Activated T-helper 1 cell treated with anti-CD3 and anti-CD28 coated beads, Interleukin-2, amount 50 U/mL, for 16 hours (primary cell): ENCODE data around the gene OLFML1.

Source experiments
- DNase-seq, 2 donors: peaks; one replicate each; pipeline ENCODE4 v3.0.0-alpha.2; 2020; ENCODE audit warnings: low read depth in 1 of 2, low spot score in 1 of 2

The OLFML1 gene

GRCh38 chr11:7473717-7474116 lies 11.6 kb upstream of the OLFML1 start:
- DNase-seq = no peak

DNA sequence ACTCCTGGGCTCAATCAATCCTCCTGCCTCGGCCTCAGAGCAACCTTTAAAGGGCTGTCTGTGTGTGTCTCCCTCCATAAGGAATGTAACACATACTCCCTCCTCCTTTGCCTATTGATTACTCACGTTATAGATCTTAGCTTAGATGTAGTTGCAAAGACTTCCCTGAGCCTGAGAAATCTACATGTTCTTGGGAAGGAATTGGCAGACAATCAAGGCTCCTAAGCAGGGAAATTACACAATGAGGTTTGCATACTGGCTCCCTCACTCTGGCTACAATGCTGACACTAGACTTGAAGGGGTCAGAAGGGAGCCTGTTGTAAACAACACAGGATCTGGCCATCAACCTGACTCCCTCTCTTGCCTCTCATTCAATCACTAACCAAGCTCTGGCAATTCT lies 5.2 kb upstream of the OLFML1 start:
- no peak for DNase-seq

GRCh38 chr11:7484131-7484530 lies 1.2 kb upstream of the OLFML1 start:
- DNase-seq = no peak

DNA sequence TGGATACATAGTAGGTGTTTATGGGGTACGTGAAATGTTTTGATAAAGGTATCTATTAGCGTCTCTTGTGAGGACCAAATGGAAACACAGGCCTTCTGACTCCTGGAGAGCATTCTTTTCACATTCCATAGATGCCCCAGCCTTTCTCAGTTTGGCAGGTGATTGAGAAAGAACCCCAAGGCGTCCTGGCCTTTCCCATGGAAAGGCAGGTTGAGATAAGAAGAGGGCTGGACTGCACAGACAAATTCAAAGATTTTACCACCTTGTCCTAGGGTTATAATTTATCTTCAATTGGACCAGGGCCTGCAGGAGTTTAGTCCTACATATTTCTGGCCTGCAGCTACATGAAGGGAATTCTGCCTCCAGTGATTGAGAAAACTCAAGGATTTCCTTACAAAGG lies 661 bp upstream of the OLFML1 start:
- DNase-seq = no peak

- no peak for DNase-seq
These were observed 933 bp downstream of the OLFML1 start for GRCh38 chr11:7486098-7486780.

DNA sequence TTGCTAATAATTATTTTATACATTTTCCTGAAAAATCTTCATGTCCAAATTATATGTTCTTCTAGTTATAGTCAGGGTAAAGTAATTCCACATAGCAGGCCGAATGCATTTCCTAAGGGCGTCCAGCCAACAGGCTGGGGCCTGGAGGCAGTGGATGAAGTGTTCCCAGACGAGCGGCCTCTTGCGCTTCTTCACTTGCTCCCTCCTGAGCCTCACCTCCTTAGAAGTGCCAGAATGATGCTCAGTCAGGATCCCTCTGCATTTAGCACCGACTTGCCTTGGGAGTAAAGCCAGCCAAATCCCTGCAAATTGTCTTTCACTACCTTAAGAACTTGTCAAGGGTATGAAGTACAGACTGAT lies 1.5 kb downstream of the OLFML1 start:
- DNase-seq = no peak

- DNase-seq = no peak
These were observed 2.1 kb downstream of the OLFML1 start for GRCh38 chr11:7487360-7487759.

GRCh38 chr11:7488681-7489080 lies 3.4 kb downstream of the OLFML1 start:
- no peak for DNase-seq

DNA sequence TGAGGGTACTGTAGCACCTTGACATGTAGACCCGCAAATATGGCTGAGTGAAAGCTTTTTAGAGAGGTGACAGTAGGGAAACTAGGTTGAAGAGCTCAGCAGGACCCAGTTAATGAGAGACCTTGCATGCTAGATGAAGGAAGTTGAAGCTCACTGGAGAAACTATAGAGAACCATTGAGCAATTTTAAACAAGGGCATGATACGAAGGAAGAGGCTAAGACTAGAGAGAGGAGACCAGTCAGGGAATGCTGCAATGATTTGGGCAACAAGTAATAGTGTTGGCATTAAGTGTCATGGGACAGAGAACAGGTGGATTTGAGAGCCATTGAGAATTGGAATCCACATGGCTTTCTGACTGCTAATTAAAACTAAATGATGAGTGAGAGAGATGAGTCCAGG lies 4.1 kb downstream of the OLFML1 start:
- DNase-seq = no peak

DNA sequence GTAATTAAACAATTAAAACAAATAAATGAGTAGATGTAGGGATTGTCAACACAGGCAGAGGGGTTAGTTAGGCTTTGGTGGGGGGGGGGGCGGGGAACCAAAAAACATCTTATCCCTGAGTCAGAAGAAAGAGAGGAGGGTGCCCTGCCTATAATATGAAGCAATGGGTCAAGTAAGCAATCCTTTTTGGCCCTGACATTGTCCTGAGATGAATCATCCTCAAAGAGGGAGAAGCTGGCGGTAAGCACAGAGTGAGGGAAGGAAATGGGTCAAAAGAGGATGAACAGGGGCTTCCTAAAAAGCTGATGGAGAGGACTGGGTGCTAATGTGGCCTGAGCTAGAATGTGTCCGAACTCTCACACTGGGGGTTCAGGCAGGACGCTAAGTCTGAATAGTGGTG lies 4.7 kb downstream of the OLFML1 start:
- no peak for DNase-seq

GRCh38 chr11:7490535-7490934 lies 5.2 kb downstream of the OLFML1 start:
- no peak for DNase-seq

DNA sequence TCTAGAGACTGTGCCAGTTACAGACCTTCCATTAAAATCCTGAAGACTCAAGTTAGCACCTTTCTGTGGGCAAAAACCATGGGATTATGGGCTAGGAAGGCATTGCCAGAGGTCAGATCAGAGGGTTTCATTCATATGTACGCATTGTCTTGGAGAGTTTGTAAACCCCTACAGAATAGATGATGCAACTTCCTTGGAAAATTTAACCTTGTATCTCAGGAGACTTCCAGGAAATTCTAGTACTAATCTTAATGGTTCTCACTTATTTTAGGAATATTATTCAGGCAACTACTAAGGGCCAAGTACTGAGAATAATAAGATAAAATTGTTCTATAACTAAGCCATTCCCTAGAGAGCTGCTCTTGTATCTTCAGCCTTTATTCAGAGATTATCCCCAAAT lies 6.9 kb downstream of the OLFML1 start:
- no peak for DNase-seq

DNA sequence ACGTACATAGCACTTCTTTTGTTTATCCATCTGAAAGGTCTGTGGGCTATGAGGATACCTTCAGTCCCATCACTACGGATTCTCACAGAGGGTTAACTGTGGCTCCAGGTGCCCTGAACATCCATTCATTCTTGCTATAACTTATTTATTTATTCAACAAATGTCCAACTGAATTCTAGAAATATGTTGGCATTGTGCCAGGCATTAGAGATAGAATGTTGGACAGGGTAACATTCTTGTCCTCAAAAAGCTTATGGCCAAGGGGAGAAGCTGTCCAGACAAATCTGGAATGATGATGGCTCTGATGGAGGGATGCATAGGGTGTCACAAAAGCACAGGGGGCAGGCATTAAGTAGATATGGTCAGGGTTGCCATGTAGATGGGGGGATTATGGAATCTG lies 8.4 kb downstream of the OLFML1 start:
- no peak for DNase-seq

- no peak for DNase-seq
These were observed 8.9 kb downstream of the OLFML1 start for GRCh38 chr11:7494086-7494745.

GRCh38 chr11:7495882-7496551 lies 10.7 kb downstream of the OLFML1 start:
- DNase-seq = no peak

- DNase-seq = no peak
These were observed 12.9 kb downstream of the OLFML1 start for GRCh38 chr11:7498193-7498592.

- no peak for DNase-seq
These were observed 13.8 kb downstream of the OLFML1 start for GRCh38 chr11:7499081-7499480.

GRCh38 chr11:7500251-7500650 lies 14.9 kb downstream of the OLFML1 start:
- DNase-seq = no peak

- DNase-seq = no peak
These were observed 15.9 kb downstream of the OLFML1 start for GRCh38 chr11:7501251-7501650.

DNA sequence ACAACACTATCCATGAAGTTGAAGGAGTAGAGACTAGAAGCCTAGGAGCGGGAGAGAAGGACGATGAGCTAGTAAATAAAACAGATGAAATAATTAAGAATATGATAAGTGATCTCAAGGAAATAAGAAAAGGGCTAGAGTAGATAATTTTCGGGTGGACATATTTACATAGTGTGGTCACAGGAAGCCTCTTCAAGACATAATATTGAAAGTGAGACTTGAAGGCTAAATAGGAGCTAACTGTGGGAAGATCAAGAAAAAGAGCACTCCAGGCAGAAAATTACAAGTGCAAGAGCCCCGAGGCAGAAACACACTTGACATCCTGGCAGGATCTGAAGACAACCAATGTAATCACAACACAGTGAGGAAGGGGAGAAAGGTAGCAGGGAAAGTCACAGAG lies 16.6 kb downstream of the OLFML1 start:
- no peak for DNase-seq

DNA sequence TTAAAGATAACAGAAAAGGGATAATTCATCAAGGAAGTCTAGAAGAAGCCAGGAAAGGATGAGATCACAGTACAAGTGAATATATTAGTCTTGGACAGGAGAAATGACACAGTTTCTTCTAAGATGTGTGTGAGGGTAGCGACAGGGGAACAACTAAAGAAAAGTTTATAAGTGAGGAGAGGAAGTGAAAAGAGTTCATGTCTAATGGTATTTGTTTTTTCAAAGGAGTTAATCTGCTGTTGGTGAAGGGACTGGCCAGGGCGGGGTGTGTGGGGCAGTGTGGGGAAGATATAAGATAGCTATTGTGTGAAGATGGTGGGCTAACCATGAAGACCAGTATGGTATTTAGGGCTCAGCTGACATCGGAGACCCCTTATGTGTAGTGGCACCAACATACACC lies 20.9 kb downstream of the OLFML1 start:
- DNase-seq = no peak

DNA sequence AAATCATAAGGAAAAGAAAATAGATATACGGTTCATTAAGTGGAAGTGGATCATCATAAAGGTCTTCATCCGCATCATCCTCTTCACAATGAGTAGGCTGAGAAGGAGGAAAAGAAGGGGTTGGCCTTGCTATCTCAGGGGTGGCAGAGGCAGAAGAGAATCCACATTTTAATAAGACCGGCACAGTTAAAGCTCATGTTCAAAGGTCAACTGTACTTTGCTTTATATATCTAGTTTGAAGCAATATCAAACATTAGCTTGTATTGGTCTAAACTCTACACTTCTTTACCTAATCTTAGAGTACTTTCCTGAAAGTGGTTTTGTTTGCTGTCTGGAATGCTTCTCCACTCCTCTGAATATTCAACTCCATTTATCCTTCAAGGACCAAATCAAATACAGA lies 22.8 kb downstream of the OLFML1 start:
- DNase-seq = no peak

DNA sequence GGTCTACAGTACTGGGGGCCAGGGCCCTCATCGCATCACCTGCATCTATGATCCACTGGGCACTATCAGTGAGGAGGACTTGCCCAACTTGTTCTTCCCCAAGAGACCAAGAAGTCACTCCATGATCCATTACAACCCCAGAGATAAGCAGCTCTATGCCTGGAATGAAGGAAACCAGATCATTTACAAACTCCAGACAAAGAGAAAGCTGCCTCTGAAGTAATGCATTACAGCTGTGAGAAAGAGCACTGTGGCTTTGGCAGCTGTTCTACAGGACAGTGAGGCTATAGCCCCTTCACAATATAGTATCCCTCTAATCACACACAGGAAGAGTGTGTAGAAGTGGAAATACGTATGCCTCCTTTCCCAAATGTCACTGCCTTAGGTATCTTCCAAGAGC lies 24.7 kb downstream of the OLFML1 start:
- no peak for DNase-seq
